GM18909 (cell line): ENCODE results near the gene ANKLE1.
"Not testable (repeated sequence)": the region's sequence is repeated elsewhere in the genome, so short reads cannot be mapped to it uniquely, and the experiment has no call there.

ENCODE experiments used
- ATAC-seq: cut with Tn5 transposase; IDR thresholded peaks from one replicate; pipeline ENCODE4 v1.9.1; 2021; ENCODE audit warnings: mild to moderate bottlenecking; ENCODE audit not compliant: unreplicated experiment, poor library complexity

Gene ANKLE1

GRCh38 chr19:17246681-17247425 is 34.8 kb upstream of the ANKLE1 start:
- ATAC-seq = no peak

GRCh38 chr19:17248011-17248776 is 33.5 kb upstream of the ANKLE1 start:
- ATAC-seq = no peak

- no peak for ATAC-seq
Measured at GRCh38 chr19:17249887-17250548, 31.7 kb upstream of the ANKLE1 start.

- no peak for ATAC-seq
Measured at GRCh38 chr19:17254636-17255035, 27.1 kb upstream of the ANKLE1 start.

- ATAC-seq = no peak
Measured at GRCh38 chr19:17255150-17255621, 26.5 kb upstream of the ANKLE1 start.

- ATAC-seq = no peak
Measured at GRCh38 chr19:17256130-17256529, 25.6 kb upstream of the ANKLE1 start.

GRCh38 chr19:17259118-17259780 is 22.5 kb upstream of the ANKLE1 start:
- no peak for ATAC-seq

GRCh38 chr19:17259934-17260333 is 21.8 kb upstream of the ANKLE1 start:
- ATAC-seq = no peak

GRCh38 chr19:17260842-17261325 is 20.8 kb upstream of the ANKLE1 start:
- ATAC-seq = peak; percentile 77

GRCh38 chr19:17262557-17262956 is 19.1 kb upstream of the ANKLE1 start:
- no peak for ATAC-seq

- ATAC-seq = no peak
Measured at GRCh38 chr19:17263712-17264640, 17.7 kb upstream of the ANKLE1 start.

GRCh38 chr19:17264641-17264979 is 17.1 kb upstream of the ANKLE1 start, which contains the start of gene USHBP1:
TSS of gene USHBP1 (minus strand) at chr19:17264745. CDS start at chr19:17264299, 446 bp downstream.
- no peak for ATAC-seq

GRCh38 chr19:17266026-17266425 is 15.7 kb upstream of the ANKLE1 start:
- ATAC-seq = no peak

GRCh38 chr19:17266589-17266974 is 15.1 kb upstream of the ANKLE1 start:
- ATAC-seq = peak; percentile 28

- peak; percentile 90 for ATAC-seq
Measured at GRCh38 chr19:17266975-17267788, 14.5 kb upstream of the ANKLE1 start, which contains the start of gene BABAM1. TSS of gene BABAM1 (plus strand) at chr19:17267443. CDS start at chr19:17268807, 1,364 bp downstream.

- no peak for ATAC-seq
Measured at GRCh38 chr19:17268754-17269153, 12.9 kb upstream of the ANKLE1 start.

- not testable (repeated sequence) for ATAC-seq
Measured at GRCh38 chr19:17274892-17275291, 6.8 kb upstream of the ANKLE1 start.

- no peak for ATAC-seq
Measured at GRCh38 chr19:17275441-17276175, 6.1 kb upstream of the ANKLE1 start.
